Activated naive CD4-positive, alpha-beta T cell (primary cell): ENCODE results near the gene FAM114A2.
"Not testable (repeated sequence)": the region's sequence is repeated elsewhere in the genome, so short reads cannot be mapped to it uniquely, and the experiment has no call there.

Experiments used
- DNase-seq, 4 experiments: peaks; one replicate each; lab custom pipeline; 2025; lab: John Stamatoyannopoulos, UW

The FAM114A2 gene

GRCh38 chr5:154047324-154047723 lies 8.6 kb upstream of the FAM114A2 start:
- DNase-seq, result no peak

GRCh38 chr5:154046486-154046885 lies 7.8 kb upstream of the FAM114A2 start:
- no peak for DNase-seq

GRCh38 chr5:154044581-154044980 lies 5.9 kb upstream of the FAM114A2 start:
- DNase-seq, result no peak

GRCh38 chr5:154044099-154044498 lies 5.4 kb upstream of the FAM114A2 start:
- no peak for DNase-seq

GRCh38 chr5:154042766-154043165 lies 4.1 kb upstream of the FAM114A2 start:
- DNase-seq, result no peak

GRCh38 chr5:154039458-154039829 lies 734 bp upstream of the FAM114A2 start:
- no peak for DNase-seq

- peak in 1 of 4 experiments; percentile 17 for DNase-seq
Measured at GRCh38 chr5:154038261-154038706, 426 bp downstream of the FAM114A2 start.

GRCh38 chr5:154034944-154035343 lies 3.8 kb downstream of the FAM114A2 start:
- DNase-seq, result no peak

- no peak for DNase-seq
Measured at GRCh38 chr5:154031937-154032489, 6.7 kb downstream of the FAM114A2 start.

- DNase-seq, result no peak
Measured at GRCh38 chr5:154025951-154026350, 12.8 kb downstream of the FAM114A2 start.

GRCh38 chr5:154018919-154019318 lies 19.8 kb downstream of the FAM114A2 start:
- DNase-seq, result not testable (repeated sequence)

- DNase-seq, result no peak
Measured at GRCh38 chr5:154015071-154015693, 23.5 kb downstream of the FAM114A2 start.

- no peak for DNase-seq
Measured at GRCh38 chr5:154010660-154011059, 28.1 kb downstream of the FAM114A2 start.

- no peak for DNase-seq
Measured at GRCh38 chr5:154005648-154006047, 33.1 kb downstream of the FAM114A2 start.

- DNase-seq, result no peak
Measured at GRCh38 chr5:154002511-154003020, 36.1 kb downstream of the FAM114A2 start.

- no peak for DNase-seq
Measured at GRCh38 chr5:154002093-154002492, 36.6 kb downstream of the FAM114A2 start.

GRCh38 chr5:154000703-154001102 lies 38.0 kb downstream of the FAM114A2 start:
- no peak for DNase-seq

GRCh38 chr5:153999995-154000394 lies 38.7 kb downstream of the FAM114A2 start:
- no peak for DNase-seq

GRCh38 chr5:153998768-153999167 lies 39.9 kb downstream of the FAM114A2 start:
- no peak for DNase-seq

- DNase-seq, result no peak
Measured at GRCh38 chr5:153998010-153998409, 40.7 kb downstream of the FAM114A2 start.

- no peak for DNase-seq
Measured at GRCh38 chr5:153991168-153991567, 47.5 kb downstream of the FAM114A2 start.

- DNase-seq, result no peak
Measured at GRCh38 chr5:153988510-153988909, 50.2 kb downstream of the FAM114A2 start.

- no peak for DNase-seq
Measured at GRCh38 chr5:153987301-153987700, 51.4 kb downstream of the FAM114A2 start.

GRCh38 chr5:153985498-153985897 lies 53.2 kb downstream of the FAM114A2 start:
- no peak for DNase-seq
